NCI-H1092 treated with DMSO at 0.1 percent for 48 hours (cell line): ENCODE data around the gene PCDHGA6.
A peak's percentile ranks its signal among the peaks of the same experiment; 100 is the strongest.
"Not testable (repeated sequence)": the region's sequence is repeated elsewhere in the genome, so short reads cannot be mapped to it uniquely, and the experiment has no call there.

Experiments
- DNase-seq: peaks from one replicate; lab custom pipeline; 2025; lab: John Stamatoyannopoulos, UW

PCDHGA6 gene

DNA sequence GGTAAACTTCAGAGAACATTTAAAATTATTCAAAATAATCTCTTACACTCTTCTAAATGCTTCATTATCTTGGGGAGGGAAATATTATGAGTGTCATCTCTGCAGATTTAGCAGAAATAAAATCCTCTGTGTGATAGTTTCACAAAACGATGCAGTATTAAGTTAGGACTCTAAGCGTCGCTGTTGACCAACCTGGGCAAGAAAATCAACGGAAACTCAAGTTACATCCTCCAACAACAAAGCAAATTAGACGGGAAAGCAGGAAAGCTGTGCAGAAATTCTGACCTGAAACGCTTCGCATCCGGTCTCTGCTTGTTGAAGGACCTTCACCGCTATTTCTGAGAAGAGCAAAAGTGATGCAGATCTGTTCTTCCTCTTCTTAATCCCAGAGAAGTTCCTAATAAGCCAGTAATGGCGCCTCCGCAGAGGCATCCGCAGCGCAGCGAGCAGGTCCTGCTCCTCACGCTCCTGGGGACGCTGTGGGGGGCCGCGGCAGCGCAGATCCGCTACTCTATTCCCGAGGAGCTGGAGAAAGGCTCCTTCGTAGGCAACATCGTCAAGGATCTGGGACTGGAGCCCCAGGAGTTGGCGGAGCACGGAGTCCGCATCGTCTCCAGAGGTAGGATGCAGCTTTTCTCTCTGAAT lies at the start of gene PCDHGA6:
Gene PCDHGA6 (plus strand): TSS at position 219 of the 645 bp plus-strand sequence. CDS start 193 bp downstream, at position 412.
- no peak for DNase-seq

DNA sequence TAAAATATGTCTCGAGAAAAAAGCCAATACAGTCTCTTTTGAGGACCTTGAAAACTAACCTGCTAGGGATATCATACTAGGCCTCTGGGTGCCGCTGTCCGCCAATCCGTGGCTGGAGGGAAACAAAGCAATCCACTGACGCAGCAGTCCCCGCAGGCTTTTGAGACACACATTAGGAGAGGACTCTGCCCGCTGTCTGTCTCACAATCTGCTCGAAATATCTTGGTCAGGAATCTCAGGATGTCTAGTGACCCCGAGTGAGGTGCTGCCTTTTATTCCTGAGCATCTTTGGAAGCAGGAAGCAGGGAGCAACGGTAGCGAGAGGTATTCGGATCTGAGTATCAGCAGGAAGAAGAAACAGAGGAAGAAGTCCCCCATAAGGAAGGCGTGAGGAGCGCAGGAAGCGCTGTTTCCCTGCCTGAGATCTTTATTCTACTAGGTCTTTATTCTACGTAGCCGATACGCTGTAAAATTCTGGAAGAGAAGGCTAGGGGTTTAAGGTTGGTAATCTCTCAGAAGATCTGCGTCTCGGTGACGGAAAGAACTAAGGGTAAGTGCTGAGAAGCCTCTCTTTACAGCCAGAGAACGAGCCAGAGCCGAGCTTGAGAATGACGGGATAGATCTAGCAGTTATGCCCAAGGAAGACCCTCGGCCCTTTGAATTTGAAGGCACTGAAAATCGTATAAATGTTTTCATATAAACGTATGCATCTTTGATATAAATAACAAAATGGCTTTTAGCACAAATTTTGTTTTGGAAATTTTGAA lies 47.4 kb upstream of the PCDHGA6 start:
- no peak for DNase-seq

DNA sequence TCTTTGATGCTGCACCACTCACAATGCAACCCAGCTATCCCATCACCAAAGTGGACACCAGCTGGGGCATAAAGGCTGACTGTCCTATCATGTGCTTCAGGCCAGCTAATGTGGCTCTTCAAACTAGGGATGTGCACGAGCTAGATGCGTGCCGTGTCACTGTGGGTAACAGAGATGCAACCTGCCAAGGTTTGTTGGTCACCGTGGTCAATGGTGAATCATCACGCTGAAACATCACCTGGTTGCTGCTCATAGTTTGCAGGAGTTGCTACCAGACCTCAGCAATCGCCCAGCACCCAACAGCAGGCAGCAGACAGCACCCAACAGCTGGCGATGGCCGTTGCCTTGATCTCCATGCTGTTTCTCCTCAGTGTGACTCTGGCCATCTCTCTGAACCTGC lies 45.5 kb upstream of the PCDHGA6 start:
- no peak for DNase-seq

DNA sequence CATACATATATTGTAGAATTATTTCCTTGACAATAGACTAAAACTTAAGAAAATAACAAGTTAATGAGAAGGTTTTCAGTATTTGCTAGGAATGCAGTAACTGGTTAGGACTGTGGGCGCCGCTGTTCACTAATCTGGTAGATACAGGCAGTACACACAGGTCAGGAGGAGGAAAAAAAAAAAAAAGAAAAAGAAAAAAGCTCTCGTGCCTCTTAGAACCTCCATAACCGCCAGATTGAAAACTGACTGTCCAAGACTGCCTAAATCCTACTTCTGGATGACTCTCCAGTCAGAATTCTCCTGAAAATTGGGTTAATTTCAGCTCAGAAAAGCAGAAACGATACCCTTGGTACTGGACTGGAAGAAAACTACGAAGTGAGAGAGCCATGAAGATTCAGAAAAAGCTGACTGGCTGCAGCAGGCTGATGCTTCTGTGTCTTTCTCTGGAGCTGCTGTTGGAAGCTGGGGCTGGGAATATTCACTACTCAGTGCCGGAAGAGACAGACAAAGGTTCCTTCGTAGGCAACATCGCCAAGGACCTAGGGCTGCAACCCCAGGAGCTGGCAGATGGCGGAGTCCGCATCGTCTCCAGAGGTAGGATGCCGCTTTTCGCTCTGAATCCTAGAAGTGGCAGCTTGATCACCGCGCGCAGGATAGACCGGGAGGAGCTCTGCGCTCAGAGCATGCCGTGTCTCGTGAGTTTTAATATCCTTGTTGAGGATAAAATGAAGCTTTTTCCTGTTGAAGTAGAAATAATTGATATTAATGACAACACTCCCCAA lies 43.2 kb upstream of the PCDHGA6 start, which contains the start of gene PCDHGA1:
Gene PCDHGA1 (plus strand): TSS at position 216 of the 782 bp plus-strand sequence.
- DNase-seq: no peak

DNA sequence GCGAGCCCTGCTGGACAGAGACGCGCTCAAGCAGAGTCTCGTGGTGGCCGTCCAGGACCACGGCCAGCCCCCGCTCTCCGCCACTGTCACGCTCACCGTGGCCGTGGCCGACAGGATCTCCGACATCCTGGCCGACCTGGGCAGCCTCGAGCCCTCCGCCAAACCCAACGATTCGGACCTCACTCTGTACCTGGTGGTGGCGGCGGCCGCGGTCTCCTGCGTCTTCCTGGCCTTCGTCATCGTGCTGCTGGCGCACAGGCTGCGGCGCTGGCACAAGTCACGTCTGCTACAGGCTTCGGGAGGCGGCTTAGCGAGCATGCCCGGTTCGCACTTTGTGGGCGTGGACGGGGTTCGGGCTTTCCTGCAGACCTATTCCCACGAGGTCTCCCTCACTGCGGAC lies 41.1 kb upstream of the PCDHGA6 start:
- not testable (repeated sequence) for DNase-seq

DNA sequence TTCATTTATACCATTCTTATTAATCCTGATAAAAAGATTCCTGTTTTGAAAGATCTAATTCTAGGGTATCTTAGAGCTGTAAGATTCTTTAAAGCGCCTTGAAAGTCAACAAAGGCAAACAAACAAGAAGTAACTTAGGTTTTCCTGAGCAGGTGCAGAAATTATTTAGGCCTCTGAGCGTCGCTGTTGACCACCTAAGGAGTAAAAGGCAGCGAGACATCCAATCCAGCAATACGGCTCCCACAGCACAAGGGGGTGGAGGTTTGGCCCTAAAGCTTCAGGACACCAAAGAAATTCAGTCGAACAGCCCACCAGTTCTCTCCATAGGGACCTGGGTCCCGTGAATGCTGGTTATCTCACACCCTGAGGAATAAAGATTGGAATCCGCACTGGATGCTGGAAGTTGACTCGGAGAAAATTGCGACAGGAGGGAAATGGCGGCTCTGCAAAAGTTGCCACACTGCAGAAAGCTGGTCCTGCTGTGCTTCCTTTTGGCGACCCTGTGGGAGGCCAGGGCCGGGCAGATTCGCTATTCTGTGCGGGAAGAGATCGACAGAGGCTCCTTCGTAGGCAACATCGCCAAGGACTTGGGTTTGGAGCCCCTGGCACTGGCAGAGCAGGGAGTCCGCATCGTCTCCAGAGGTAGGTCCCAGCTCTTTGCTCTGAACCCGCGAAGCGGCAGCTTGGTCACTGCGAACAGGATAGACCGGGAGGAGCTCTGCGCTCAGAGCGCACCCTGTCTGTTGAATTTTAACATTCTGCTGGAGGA lies 35.0 kb upstream of the PCDHGA6 start, which contains the start of gene PCDHGA2:
Gene PCDHGA2 (plus strand): TSS at position 223 of the 769 bp plus-strand sequence.
- DNase-seq: no peak

DNA sequence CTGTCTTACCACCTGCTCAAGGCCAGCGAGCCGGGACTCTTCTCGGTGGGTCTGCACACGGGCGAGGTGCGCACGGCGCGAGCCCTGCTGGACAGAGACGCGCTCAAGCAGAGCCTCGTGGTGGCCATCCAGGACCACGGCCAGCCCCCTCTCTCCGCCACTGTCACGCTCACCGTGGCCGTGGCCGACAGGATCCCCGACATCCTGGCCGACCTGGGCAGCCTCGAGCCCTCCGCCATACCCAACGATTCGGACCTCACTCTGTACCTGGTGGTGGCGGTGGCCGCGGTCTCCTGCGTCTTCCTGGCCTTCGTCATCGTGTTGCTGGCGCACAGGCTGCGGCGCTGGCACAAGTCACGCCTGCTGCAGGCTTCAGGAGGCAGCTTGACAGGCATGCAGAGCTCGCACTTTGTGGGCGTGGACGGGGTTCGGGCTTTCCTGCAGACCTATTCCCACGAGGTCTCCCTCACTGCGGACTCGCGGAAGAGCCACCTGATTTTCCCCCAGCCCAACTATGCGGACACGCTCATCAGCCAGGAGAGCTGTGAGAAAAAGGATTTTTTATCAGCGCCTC lies 32.8 kb upstream of the PCDHGA6 start:
- DNase-seq: not testable (repeated sequence)

DNA sequence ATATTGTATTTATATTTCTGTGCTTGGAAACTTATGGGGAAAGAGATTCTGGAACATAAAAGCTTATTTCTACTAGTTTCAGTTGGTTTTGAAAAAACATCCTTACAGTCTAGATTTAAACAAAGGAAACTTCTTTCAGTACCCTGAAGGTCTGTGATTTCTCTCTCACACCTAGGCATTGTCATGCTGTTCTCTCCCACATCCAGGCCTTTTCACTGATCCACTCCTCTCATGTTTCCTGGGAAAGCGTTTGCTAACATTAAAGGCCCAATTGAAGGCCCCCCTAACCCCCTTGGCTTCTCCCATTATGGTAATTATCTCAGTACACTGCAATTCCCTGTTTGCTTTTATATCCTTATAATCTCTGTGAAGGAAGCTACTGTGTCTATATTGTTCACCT lies 30.9 kb upstream of the PCDHGA6 start:
- no peak for DNase-seq

DNA sequence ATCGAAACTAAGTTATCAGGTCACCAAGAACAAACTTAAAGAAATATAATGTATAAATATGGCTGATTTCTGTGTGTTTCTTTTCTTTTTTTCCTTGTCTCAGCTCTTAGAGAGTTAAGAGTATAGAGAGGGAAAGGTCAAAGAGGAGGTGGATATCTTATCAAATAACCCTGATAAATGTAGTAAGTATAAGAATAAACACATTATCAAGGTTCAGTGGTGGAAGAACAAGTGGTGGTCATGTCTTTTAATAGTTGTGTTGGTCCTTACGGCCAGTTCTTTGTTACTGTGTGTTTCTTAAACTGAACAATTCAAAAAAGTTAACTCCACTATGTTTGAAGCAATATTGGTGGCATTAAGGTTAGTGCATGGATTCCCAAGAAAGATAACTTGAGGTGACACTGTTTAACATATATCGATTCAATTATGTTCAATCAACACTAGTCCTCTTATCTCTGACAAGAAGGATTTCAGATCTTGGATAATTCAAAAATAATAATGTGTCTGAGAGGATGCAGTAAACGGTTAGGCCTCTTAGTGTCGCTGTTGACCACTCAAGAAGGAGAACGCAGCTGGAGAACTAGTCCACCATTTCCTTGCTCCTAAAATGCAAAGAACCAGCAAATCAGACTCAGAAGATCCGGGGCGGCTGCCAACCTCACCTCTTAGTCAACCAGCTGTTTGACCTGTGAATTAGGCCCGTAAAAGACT lies 30.3 kb upstream of the PCDHGA6 start, which contains the start of gene PCDHGA3:
Gene PCDHGA3 (plus strand): TSS at position 588 of the 711 bp plus-strand sequence. CDS start 205 bp downstream, outside the sequence.
- DNase-seq: no peak

DNA sequence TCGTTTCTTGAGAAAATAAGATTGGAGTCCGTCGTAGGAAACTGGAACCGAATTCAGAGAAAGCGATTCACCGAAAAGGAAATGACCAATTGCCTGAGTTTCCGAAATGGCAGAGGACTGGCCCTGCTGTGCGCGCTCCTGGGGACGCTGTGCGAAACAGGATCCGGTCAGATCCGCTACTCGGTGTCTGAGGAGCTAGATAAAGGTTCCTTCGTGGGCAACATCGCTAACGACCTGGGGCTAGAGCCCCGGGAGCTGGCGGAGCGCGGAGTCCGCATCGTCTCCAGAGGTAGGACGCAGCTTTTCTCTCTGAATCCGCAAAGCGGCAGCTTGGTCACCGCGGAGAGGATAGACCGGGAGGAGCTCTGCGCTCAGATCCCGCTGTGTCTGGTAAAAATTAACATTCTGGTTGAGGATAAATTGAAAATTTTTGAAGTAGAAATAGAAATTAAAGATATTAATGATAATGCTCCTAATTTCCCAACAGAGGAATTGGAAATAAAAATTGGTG lies 29.7 kb upstream of the PCDHGA6 start:
- DNase-seq: no peak

DNA sequence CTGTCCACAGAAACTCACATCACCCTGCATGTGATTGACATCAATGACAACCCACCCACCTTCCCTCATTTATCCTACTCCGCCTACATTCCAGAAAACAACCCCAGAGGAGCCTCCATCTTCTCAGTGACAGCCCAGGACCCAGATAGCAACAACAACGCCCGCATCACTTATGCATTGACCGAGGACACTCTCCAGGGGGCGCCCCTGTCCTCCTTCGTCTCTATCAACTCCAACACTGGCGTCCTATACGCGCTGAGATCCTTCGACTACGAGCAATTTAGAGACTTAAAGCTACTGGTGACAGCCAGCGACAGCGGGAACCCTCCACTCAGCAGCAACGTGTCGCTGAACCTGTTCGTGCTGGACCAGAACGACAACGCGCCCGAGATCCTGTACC lies 28.4 kb upstream of the PCDHGA6 start:
- DNase-seq: no peak

DNA sequence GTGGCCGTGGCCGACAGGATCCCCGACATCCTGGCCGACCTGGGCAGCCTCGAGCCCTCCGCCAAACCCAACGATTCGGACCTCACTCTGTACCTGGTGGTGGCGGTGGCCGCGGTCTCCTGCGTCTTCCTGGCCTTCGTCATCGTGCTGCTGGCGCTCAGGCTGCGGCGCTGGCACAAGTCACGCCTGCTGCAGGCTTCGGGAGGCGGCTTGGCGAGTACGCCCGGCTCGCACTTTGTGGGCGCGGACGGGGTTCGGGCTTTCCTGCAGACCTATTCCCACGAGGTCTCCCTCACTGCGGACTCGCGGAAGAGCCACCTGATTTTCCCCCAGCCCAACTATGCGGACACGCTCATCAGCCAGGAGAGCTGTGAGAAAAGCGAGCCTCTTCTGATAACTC lies 27.7 kb upstream of the PCDHGA6 start:
- DNase-seq: not testable (repeated sequence)

DNA sequence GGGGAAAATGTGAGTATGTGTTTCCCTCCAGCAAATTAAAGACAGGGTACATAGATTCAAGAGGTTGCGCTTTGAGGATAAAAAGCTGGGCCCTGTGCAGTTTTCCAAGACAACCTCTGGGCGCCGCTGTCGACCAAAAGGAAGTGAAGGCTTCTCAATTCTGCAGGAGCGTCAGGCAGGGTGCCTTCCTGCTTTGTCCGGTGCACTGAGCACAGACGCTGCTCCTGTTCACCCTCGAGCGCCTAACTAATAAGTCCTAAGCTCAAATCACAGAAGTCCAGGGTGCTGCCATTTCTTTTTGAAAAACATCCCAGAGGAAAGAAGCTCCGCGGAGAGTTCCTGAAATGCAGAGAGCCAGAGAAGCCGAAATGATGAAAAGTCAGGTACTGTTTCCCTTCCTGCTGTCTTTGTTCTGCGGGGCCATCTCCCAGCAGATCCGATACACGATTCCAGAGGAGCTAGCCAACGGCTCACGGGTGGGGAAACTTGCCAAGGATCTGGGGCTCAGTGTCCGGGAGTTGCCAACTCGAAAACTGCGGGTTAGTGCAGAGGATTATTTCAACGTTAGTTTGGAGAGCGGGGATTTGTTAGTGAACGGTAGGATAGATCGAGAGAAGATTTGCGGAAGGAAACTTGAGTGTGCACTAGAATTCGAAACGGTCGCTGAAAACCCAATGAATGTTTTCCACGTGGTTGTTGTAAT lies 23.6 kb upstream of the PCDHGA6 start, which contains the start of gene PCDHGB1:
Gene PCDHGB1 (plus strand): TSS at position 183 of the 703 bp plus-strand sequence. CDS start 162 bp downstream, at position 345.
- DNase-seq: peak; percentile 13

DNA sequence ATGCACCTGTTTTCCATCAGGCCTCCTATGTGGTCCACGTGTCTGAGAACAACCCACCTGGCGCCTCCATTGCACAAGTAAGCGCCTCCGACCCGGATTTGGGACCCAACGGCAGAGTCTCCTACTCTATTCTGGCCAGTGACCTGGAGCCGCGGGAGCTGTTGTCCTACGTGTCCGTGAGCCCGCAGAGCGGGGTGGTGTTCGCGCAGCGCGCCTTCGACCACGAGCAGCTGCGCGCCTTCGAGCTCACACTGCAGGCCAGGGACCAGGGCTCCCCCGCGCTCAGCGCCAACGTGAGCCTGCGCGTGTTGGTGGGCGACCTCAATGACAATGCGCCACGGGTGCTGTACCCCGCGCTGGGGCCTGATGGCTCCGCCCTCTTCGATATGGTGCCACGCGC lies 22.1 kb upstream of the PCDHGA6 start:
- no peak for DNase-seq

DNA sequence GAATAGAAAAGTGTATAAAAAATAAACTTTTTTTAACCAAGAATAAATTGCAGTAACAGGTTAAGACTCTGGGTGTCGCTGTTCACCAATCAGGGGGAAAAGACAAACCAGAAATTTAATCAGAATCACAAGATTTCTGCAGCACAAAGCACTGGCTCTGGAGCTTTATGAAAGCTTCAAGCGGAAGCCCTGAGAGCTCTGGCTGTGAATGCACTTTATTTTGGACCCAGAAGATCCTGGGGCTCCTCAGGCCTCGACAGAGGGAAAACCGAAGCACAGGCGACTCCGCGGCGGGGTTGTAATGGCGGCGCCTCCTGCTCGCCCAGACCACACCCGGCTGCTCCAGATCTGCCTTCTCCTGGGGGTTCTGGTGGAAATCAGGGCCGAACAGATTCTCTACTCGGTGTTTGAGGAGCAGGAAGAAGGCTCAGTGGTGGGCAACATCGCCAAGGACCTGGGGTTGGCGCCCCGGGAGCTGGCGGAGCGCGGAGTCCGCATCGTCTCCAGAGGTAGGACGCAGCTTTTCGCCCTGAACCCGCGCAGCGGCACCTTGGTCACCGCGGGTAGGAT lies 18.7 kb upstream of the PCDHGA6 start, which contains the start of gene PCDHGA4:
Gene PCDHGA4 (plus strand): TSS at position 122 of the 570 bp plus-strand sequence. CDS start 87 bp downstream, at position 209.
- no peak for DNase-seq

DNA sequence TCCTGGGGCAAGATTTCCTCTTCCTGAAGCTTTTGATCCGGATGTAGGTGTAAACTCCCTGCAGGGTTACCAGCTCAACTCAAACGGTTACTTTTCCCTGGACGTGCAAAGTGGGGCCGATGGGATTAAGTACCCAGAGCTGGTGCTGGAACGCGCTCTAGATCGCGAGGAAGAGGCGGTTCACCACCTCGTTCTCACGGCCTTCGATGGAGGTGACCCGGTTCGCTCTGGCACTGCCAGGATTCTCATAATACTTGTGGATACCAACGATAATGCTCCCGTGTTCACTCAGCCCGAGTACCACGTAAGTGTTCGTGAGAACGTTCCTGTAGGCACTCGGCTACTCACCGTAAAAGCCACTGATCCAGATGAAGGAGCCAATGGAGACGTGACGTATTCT lies 18.1 kb upstream of the PCDHGA6 start:
- no peak for DNase-seq

DNA sequence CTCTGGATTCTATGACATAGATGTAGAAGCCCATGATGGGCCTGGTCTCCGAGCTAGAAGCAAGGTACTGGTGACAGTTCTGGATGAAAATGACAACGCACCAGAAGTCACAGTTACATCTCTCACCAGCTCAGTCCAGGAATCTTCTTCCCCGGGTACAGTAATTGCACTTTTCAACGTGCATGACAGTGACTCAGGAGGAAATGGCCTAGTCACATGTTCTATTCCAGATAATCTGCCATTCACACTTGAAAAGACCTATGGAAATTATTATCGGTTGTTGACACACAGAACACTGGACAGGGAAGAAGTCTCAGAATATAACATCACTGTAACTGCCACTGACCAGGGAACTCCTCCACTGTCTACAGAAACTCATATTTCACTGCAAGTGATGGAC lies 17.6 kb upstream of the PCDHGA6 start:
- DNase-seq: no peak

DNA sequence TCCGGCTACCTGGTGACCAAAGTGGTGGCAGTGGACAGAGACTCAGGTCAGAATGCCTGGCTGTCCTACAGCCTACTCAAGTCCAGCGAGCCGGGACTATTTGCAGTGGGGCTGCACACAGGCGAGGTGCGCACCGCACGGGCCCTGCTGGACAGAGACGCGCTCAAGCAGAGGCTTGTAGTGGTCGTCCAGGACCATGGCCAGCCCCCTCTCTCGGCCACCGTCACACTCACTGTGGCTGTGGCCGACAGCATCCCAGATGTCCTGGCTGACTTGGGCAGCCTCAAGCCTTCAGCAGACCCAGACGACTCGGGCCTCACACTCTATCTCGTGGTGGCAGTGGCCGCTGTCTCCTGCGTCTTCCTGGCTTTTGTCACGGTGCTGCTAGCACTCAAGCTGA lies 16.7 kb upstream of the PCDHGA6 start:
- no peak for DNase-seq

DNA sequence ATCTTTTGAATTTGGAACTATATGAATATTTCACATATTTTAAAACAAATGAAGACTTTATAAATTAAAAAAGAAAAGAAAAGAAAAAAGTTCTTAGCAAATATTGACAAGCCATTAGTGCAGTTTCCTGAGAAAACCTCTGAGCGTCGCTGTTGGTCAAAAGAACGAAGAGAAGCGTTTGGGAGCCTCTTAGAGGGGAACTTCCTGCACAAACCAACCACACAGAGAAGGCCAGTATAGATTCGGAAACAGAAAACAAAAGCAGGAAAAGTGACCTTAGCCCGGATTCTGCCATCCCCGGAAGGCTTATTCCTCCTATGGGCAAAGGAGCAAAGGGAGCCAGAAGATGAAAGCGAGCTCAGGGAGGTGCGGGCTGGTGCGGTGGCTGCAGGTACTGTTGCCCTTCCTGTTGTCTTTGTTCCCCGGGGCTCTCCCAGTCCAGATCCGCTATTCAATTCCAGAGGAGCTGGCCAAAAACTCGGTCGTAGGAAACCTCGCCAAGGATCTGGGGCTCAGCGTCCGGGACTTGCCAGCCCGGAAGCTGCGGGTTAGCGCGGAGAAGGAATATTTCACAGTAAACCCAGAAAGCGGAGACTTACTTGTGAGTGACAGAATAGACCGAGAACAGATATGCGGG lies 13.8 kb upstream of the PCDHGA6 start, which contains the start of gene PCDHGB2:
Gene PCDHGB2 (plus strand): TSS at position 205 of the 637 bp plus-strand sequence. CDS start 142 bp downstream, at position 347.
- DNase-seq: no peak
